Neural crest cell (in vitro differentiated cells): ENCODE results near the gene PEA15. TPM values are rescaled to one million over a fixed set of nuclear protein-coding genes. Genes with fewer than 3 reads are reported as not detected.
A peak's percentile ranks its signal among the peaks of the same experiment; 100 is the strongest.

Experiments used
- DNase-seq: peaks from one replicate; pipeline ENCODE4 v3.0.0; 2021; ENCODE audit warnings: low read depth, mixed read lengths, low spot score
- H3K27ac Mint-ChIP-seq: one replicate; pipeline ENCODE4 v1.8.0; 2021; ENCODE audit warnings: mild to moderate bottlenecking, mixed read lengths; ENCODE audit not compliant: unreplicated experiment
- H3K27me3 Mint-ChIP-seq: 2 replicates; pipeline ENCODE4 v1.8.0; 2021; ENCODE audit warnings: low read depth, mild to moderate bottlenecking, mixed read lengths
- H3K36me3 Mint-ChIP-seq: 2 replicates; pipeline ENCODE4 v1.8.0; 2021; ENCODE audit warnings: low read depth, mild to moderate bottlenecking, mixed read lengths
- H3K4me1 Mint-ChIP-seq: 2 replicates; pipeline ENCODE4 v1.8.0; 2021; ENCODE audit warnings: mixed read lengths
- H3K4me3 Mint-ChIP-seq: one replicate; pipeline ENCODE4 v1.8.0; 2021; ENCODE audit warnings: mild to moderate bottlenecking, mixed read lengths
- H3K9me3 Mint-ChIP-seq: 2 replicates; pipeline ENCODE4 v1.8.0; 2021; ENCODE audit warnings: mixed read lengths
- total RNA-seq: library from RNA; stranded (reverse); gene quantifications from 2 replicates; pipeline ENCODE4 v1.2.1, GENCODE V29; 2021
- TF ChIP-seq, protein P1 (sequence below): fragments of 200-600 bp; sonication (generic); conservative IDR thresholded peaks from 2 replicates; pipeline ENCODE4 v1.5.0; 2021; ENCODE audit warnings: antibody characterized with exemption, mild to moderate bottlenecking

Gene PEA15
- total RNA-seq, 1 donor from 2014 or later = 117 TPM

DNA sequence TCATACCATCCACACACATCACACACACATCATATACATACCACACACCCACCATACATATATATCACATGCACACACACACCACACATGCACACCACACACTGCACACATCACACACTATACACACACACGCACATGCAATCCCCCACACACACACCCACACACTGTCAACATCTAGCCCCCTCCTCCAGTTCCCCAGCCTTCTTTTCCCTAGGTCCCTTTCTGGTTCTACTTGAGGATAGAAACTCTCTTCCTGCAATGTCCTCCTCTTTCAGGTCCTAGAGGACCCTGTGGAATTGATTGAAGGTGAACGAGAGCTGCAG lies 10.5 kb upstream of the PEA15 start:
- Mint-ChIP-seq H3K4me1 (peaks cover 3% of the 10 kb centered on the region), H3K9me3 (no peaks in the 10 kb centered on the region), H3K27me3 (no peaks in the 10 kb centered on the region), H3K4me3 (no peak overlapping the region), H3K27ac (no peak overlapping the region), H3K36me3 (no peaks in the 10 kb centered on the region)
- no peak for DNase-seq
- TF ChIP-seq, protein P1, sequence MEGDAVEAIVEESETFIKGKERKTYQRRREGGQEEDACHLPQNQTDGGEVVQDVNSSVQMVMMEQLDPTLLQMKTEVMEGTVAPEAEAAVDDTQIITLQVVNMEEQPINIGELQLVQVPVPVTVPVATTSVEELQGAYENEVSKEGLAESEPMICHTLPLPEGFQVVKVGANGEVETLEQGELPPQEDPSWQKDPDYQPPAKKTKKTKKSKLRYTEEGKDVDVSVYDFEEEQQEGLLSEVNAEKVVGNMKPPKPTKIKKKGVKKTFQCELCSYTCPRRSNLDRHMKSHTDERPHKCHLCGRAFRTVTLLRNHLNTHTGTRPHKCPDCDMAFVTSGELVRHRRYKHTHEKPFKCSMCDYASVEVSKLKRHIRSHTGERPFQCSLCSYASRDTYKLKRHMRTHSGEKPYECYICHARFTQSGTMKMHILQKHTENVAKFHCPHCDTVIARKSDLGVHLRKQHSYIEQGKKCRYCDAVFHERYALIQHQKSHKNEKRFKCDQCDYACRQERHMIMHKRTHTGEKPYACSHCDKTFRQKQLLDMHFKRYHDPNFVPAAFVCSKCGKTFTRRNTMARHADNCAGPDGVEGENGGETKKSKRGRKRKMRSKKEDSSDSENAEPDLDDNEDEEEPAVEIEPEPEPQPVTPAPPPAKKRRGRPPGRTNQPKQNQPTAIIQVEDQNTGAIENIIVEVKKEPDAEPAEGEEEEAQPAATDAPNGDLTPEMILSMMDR = no peak

DNA sequence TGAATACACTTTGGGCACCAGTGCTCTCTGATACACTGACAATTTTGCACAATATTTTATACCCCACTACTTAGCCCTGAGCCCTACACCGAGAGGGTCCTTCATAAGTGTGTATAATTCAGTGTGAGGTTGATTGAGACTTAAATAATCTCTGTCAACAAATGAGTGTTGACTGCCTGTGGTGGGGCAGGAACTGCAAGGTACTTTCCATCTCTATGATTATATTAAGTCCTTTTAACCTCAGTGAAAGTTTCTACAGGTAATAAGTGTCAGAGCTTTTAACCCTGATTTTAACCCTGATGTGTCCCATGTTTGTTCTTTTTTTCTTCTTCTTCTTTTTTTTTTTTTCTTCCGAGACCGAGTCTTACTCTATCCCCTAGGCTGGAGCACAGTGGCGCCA lies 9.0 kb upstream of the PEA15 start:
- H3K4me1 Mint-ChIP-seq = no peaks in the 10 kb centered on the region
- H3K36me3 Mint-ChIP-seq = no peaks in the 10 kb centered on the region
- no peaks in the 10 kb centered on the region for H3K27me3 Mint-ChIP-seq
- DNase-seq = no peak
- H3K9me3 Mint-ChIP-seq = no peaks in the 10 kb centered on the region
- H3K27ac Mint-ChIP-seq = no peak overlapping the region
- H3K4me3 Mint-ChIP-seq = no peak overlapping the region
- TF ChIP-seq, protein P1 = no peak

DNA sequence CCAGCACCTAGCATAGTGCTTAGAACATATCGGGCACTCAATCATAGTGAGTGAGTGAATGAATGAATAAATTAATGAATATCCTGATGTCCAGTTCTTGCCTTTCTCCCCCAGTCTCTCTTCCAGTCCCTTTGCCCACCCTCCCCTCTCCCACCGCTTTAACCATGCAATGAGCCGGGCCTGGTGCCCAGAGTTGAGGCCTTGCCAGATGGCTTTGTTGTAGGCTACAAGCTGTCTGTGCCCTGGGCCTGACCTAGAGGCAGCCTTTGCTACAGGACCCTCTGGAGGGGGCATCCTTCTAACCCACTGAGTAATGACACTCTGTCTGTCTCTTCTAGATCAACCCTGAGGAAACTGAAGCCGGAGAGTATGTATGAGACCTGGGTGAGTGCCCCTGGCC lies 8.0 kb upstream of the PEA15 start:
- Mint-ChIP-seq H3K9me3 (no peaks in the 10 kb centered on the region), H3K36me3 (no peaks in the 10 kb centered on the region), H3K4me3 (no peak overlapping the region), H3K27me3 (no peaks in the 10 kb centered on the region), H3K27ac (peak overlapping the region; percentile 68), H3K4me1 (no peaks in the 10 kb centered on the region)
- TF ChIP-seq, protein P1 = no peak
- no peak for DNase-seq

DNA sequence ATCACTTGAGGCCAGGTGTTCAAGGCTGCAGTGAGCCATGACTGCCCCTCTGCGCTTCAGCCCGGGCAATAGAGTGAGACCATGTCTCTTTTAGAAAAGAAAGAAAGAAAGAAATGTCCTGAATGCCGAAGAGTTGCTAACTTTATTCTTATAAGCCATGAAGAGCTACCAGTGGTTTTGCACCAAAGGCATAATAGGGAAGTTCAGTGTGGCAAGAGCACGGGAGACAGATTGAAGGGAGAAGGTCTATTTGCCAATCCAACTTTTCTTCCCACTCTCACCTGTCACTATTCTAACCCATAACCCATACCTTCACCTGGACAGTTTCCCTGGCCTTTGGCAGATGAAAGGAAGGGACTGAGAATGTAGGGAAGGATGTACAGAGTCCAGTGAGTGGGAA lies 4.4 kb upstream of the PEA15 start:
- no peaks in the 10 kb centered on the region for H3K27me3 Mint-ChIP-seq
- no peaks in the 10 kb centered on the region for H3K36me3 Mint-ChIP-seq
- peaks cover 11% of the 10 kb centered on the region for H3K4me1 Mint-ChIP-seq
- no peak overlapping the region for H3K4me3 Mint-ChIP-seq
- H3K9me3 Mint-ChIP-seq = no peaks in the 10 kb centered on the region
- TF ChIP-seq, protein P1 = no peak
- no peak for DNase-seq
- no peak overlapping the region for H3K27ac Mint-ChIP-seq

DNA sequence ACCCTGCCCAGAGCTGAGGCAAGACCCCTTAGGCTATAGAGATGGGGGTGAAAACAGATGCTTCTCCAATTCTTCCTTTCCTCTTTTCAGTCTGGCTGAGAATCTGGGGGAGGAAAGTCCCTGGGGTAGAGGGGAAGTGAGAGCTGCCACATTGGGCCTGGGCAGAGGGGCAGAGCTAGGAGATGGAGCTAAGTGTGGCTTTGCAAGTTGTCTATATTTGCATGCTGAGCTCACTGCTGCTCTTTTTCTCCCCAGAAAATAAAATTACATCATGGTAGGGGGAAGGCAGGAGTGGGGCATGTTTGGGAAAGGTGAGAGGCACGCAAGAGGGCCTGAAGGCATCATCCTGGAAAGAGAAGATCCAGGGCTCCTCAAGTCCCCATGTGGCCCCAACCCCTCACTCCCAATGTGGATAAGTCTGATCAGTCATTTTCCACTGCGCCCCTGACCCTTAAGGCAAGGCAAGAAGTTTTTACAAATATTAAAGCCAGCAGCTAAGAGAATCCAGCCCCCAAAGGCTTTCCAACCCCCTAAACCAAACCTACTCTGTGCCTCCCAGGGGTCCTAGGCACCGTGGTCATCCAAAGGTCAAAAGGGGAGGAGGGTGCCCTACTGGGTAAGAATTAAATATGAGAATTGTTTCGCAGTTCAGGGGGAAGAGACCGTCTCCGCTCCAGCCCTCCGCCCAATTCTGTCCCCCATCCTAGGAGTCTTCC lies 500 bp upstream of the PEA15 start:
- peaks cover 3% of the 10 kb centered on the region for H3K36me3 Mint-ChIP-seq
- H3K4me1 Mint-ChIP-seq = peaks cover 50% of the 10 kb centered on the region
- TF ChIP-seq, protein P1 = no peak
- no peaks in the 10 kb centered on the region for H3K27me3 Mint-ChIP-seq
- DNase-seq = no peak
- no peaks in the 10 kb centered on the region for H3K9me3 Mint-ChIP-seq
- H3K27ac Mint-ChIP-seq = no peak overlapping the region
- H3K4me3 Mint-ChIP-seq = peak overlapping the region; percentile 87
